DOHH2 (cell line): ENCODE data around the gene PPP1R27.

Experiments used
- H3F3A ChIP-seq: fragments of 200-600 bp; sonication (generic), shearing (Covaris generic); 2 replicates; pipeline ENCODE4 v1.6.0; 2016; ENCODE audit warnings: antibody characterized with exemption, mild to moderate bottlenecking; ENCODE audit not compliant: control insufficient read depth, insufficient read depth
- H3K27ac ChIP-seq: fragments of 200-600 bp; sonication (generic); 2 replicates; pipeline ENCODE4 v1.5.1; 2014; ENCODE audit warnings: low read depth, mild to moderate bottlenecking, low read length, moderate library complexity
- H3K27me3 ChIP-seq: fragments of 200-600 bp; sonication (generic); 2 replicates; pipeline ENCODE4 v1.6.1; 2014; ENCODE audit warnings: mild to moderate bottlenecking, low read length, mixed read lengths; ENCODE audit not compliant: control insufficient read depth
- H3K36me3 ChIP-seq: fragments of 200-600 bp; sonication (generic); 2 replicates; pipeline ENCODE4 v1.6.1; 2014; ENCODE audit warnings: mild to moderate bottlenecking, low read length, moderate library complexity, mixed read lengths; ENCODE audit not compliant: control insufficient read depth
- H3K4me1 ChIP-seq: fragments of 200-600 bp; sonication (generic); 2 replicates; pipeline ENCODE4 v1.6.1; 2014; ENCODE audit warnings: mild to moderate bottlenecking, low read length, mixed read lengths; ENCODE audit not compliant: control insufficient read depth
- H3K4me2 ChIP-seq: fragments of 200-600 bp; sonication (generic); 2 replicates; pipeline ENCODE4 v1.6.0; 2014; ENCODE audit warnings: mild to moderate bottlenecking, low read length, moderate library complexity
- H3K4me3 ChIP-seq: fragments of 200-600 bp; sonication (generic); 2 replicates; pipeline ENCODE4 v1.5.1; 2014; ENCODE audit warnings: mild to moderate bottlenecking, low read length, mixed read lengths
- H3K79me2 ChIP-seq: fragments of 200-600 bp; sonication (generic); 2 replicates; pipeline ENCODE4 v1.6.1; 2014; ENCODE audit warnings: mild to moderate bottlenecking, low read length, mixed read lengths; ENCODE audit not compliant: control insufficient read depth
- H3K9me2 ChIP-seq: fragments of 200-600 bp; sonication (generic); replicated peaks from 2 replicates; pipeline ENCODE4 v1.6.1; 2014; ENCODE audit warnings: mild to moderate bottlenecking, low read length, mixed read lengths; ENCODE audit not compliant: control insufficient read depth
- H3K9me3 ChIP-seq: fragments of 200-600 bp; sonication (generic); 2 replicates; pipeline ENCODE4 v1.6.1; 2014; ENCODE audit warnings: antibody characterized with exemption, low read length, mixed read lengths; ENCODE audit not compliant: control insufficient read depth, insufficient read depth
- H4K20me1 ChIP-seq: fragments of 200-600 bp; sonication (generic); 2 replicates; pipeline ENCODE4 v1.6.0; 2014; ENCODE audit warnings: low read depth, mild to moderate bottlenecking, antibody characterized with exemption, low read length, moderate library complexity; ENCODE audit not compliant: control insufficient read depth, insufficient read depth
- EZH2phosphoT487 ChIP-seq: fragments of 200-600 bp; sonication (generic); IDR thresholded peaks from 2 replicates; pipeline ENCODE4 v1.6.1; 2017; ENCODE audit warnings: borderline replicate concordance, mild to moderate bottlenecking, antibody characterized with exemption, low read length, moderate library complexity, mixed read lengths
- TF ChIP-seq, protein P1 (sequence below): fragments of 200-600 bp; sonication (generic); IDR thresholded peaks from one replicate; pipeline ENCODE4 v1.5.1; 2014; ENCODE audit warnings: antibody characterized with exemption, mild to moderate bottlenecking, low read depth, low read length; ENCODE audit not compliant: poor library complexity, severe bottlenecking

PPP1R27 gene

GRCh38 chr17:81854974-81855774 lies 20.3 kb upstream of the PPP1R27 start:
- H3F3A ChIP-seq: no peaks in the 10 kb centered on the region

GRCh38 chr17:81852237-81852636 lies 17.4 kb upstream of the PPP1R27 start:
- no peak overlapping the region for H3K27ac ChIP-seq
- H3K4me1 ChIP-seq: no peaks in the 10 kb centered on the region
- no peaks in the 10 kb centered on the region for H3F3A ChIP-seq
- TF ChIP-seq EZH2phosphoT487: no peak
- TF ChIP-seq, protein P1, sequence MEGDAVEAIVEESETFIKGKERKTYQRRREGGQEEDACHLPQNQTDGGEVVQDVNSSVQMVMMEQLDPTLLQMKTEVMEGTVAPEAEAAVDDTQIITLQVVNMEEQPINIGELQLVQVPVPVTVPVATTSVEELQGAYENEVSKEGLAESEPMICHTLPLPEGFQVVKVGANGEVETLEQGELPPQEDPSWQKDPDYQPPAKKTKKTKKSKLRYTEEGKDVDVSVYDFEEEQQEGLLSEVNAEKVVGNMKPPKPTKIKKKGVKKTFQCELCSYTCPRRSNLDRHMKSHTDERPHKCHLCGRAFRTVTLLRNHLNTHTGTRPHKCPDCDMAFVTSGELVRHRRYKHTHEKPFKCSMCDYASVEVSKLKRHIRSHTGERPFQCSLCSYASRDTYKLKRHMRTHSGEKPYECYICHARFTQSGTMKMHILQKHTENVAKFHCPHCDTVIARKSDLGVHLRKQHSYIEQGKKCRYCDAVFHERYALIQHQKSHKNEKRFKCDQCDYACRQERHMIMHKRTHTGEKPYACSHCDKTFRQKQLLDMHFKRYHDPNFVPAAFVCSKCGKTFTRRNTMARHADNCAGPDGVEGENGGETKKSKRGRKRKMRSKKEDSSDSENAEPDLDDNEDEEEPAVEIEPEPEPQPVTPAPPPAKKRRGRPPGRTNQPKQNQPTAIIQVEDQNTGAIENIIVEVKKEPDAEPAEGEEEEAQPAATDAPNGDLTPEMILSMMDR: no peak
- H4K20me1 ChIP-seq: 0 out of 2 replicates have a peak, but pooled peaks cover 3% of the 10 kb centered on the region
- H3K9me2 ChIP-seq: no peaks in the 10 kb centered on the region
- H3K79me2 ChIP-seq: peaks cover 56% of the 10 kb centered on the region
- no peak overlapping the region for H3K4me2 ChIP-seq
- no peak overlapping the region for H3K4me3 ChIP-seq
- H3K9me3 ChIP-seq: no peaks in the 10 kb centered on the region
- peaks cover 66% of the 10 kb centered on the region for H3K36me3 ChIP-seq
- H3K27me3 ChIP-seq: no peaks in the 10 kb centered on the region

More at GRCh38 chr17:81854974-81855774, 20.3 kb upstream of the PPP1R27 start:
- TF ChIP-seq, protein P1: no peak
- Histone ChIP-seq H3K9me3 (no peaks in the 10 kb centered on the region), H3K4me3 (no peak overlapping the region), H3K4me1 (peaks cover 15% of the 10 kb centered on the region), H4K20me1 (peaks cover 22% of the 10 kb centered on the region), H3K27me3 (no peaks in the 10 kb centered on the region), H3K9me2 (no peaks in the 10 kb centered on the region), H3K4me2 (no peak overlapping the region), H3K36me3 (peaks cover 87% of the 10 kb centered on the region), H3K27ac (no peak overlapping the region), H3K79me2 (peaks cover 86% of the 10 kb centered on the region)

DNA sequence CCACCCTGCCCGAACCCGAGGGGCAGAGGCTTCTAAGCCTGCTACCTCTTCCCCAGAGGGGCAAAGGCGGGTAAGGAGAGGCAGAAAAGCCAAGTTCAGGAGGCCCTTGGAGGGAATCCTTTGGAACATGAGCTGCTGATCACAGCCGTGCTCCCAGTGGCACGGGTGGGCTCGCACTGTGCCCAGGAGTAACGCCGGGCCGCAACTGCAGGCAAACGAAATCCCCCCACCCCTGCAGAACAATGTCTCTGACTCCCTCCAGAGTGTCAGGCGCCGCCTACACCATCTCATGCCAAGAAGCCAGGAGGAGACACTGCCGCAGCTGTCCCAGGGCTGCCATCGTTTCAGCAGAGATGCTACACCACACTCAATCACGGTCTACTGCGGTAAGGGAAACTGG lies 16.6 kb upstream of the PPP1R27 start:
- H3K9me3 ChIP-seq: no peaks in the 10 kb centered on the region
- H3F3A ChIP-seq: no peaks in the 10 kb centered on the region
- TF ChIP-seq, protein P1: no peak
- no peak for TF ChIP-seq EZH2phosphoT487
- H3K4me3 ChIP-seq: no peak overlapping the region
- no peaks in the 10 kb centered on the region for H3K9me2 ChIP-seq
- no peaks in the 10 kb centered on the region for H3K27me3 ChIP-seq
- no peaks in the 10 kb centered on the region for H3K4me1 ChIP-seq
- H3K36me3 ChIP-seq: peaks cover 66% of the 10 kb centered on the region
- no peak overlapping the region for H3K27ac ChIP-seq
- peaks cover 48% of the 10 kb centered on the region for H3K79me2 ChIP-seq
- 0 out of 2 replicates have a peak, but pooled peaks cover 3% of the 10 kb centered on the region for H4K20me1 ChIP-seq
- H3K4me2 ChIP-seq: no peak overlapping the region
